Mammary epithelial cell (primary cell): ENCODE data around the gene TMEM255B.

Experiments
- EZH2 ChIP-seq: IDR thresholded peaks from 2 replicates; pipeline ENCODE4 v1.6.1; 2012; ENCODE audit warnings: low read length, inconsistent platforms, borderline replicate concordance
- TF ChIP-seq, protein P1 (sequence below), 2 donors: IDR thresholded peaks in 1 of 2; conservative IDR thresholded peaks in 1 of 2; 2 replicates each; pipeline ENCODE4 v1.5.1; 2011 to 2012; ENCODE audit warnings: inconsistent platforms in 2 of 2, low read length in 2 of 2, mild to moderate bottlenecking in 2 of 2, control low read depth in 1 of 2, low read depth in 1 of 2; ENCODE audit not compliant: insufficient read depth in 1 of 2; ENCODE audit errors: extremely low read depth in 1 of 2

DNA sequence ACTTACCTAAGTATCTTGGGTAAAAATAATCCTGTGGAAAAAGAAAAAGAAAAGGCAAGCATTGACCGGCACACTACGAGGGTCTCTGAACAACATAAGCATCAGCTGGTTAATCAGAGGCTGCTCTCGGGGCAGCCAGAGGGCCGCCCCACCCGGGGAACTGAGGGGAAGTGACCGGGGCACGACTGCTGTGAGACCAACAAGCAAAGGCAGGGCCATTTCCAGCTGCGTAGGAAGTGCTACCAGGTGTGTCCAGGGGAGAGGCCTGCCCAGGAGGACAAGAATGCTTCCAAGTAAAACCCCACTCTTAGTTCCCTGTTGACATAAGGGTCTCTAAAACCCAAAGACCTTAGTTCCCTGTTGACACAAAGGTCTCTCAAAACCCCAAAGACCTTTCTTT, 89.0 kb downstream of the TMEM255B start:
- no peak for TF ChIP-seq EZH2
- TF ChIP-seq, protein P1, sequence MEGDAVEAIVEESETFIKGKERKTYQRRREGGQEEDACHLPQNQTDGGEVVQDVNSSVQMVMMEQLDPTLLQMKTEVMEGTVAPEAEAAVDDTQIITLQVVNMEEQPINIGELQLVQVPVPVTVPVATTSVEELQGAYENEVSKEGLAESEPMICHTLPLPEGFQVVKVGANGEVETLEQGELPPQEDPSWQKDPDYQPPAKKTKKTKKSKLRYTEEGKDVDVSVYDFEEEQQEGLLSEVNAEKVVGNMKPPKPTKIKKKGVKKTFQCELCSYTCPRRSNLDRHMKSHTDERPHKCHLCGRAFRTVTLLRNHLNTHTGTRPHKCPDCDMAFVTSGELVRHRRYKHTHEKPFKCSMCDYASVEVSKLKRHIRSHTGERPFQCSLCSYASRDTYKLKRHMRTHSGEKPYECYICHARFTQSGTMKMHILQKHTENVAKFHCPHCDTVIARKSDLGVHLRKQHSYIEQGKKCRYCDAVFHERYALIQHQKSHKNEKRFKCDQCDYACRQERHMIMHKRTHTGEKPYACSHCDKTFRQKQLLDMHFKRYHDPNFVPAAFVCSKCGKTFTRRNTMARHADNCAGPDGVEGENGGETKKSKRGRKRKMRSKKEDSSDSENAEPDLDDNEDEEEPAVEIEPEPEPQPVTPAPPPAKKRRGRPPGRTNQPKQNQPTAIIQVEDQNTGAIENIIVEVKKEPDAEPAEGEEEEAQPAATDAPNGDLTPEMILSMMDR (conservative IDR thresholded peaks at IDR 0.05 in 1 of 2, IDR thresholded peaks at IDR 0.05 in 1 of 2; ENCODE audit: extremely low read depth in 1 of 2, insufficient read depth in 1 of 2, low read depth in 1 of 2, low read length in 2 of 2) = no peak
